Stimulated activated CD8-positive, alpha-beta memory T cell treated with anti-CD3 and anti-CD28 coated beads, Interleukin-15, amount 100 ng/mL, for 4 hours (primary cell): ENCODE measurements around the gene CIRBP.
"Not testable (repeated sequence)": the region's sequence is repeated elsewhere in the genome, so short reads cannot be mapped to it uniquely, and the experiment has no call there.

Source experiments
- DNase-seq, 2 donors: peaks; one replicate each; pipeline ENCODE4 v3.0.0-alpha.2; 2020; ENCODE audit warnings: low read depth in 2 of 2

Gene CIRBP

DNA sequence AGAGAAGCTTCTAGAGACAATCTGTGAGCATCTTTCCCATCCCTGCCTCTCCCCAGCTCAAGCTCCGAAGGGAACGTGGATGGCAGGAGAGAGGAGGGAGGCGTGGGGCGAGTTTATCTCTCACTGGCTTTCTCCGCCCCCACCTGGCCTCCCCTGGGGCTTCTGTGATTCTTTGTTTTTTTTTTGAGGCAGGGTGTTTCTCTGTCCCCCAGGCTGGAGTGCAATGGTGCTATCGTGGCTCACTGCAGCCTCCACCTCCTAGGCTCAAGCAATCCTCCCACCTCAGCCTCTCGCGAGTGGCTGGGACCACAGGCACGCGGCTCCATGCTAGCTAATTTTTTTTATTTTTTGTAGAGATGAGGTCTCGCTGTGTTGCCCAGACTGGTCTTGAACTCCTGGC lies 39.6 kb downstream of the CIRBP start:
- no peak for DNase-seq

DNA sequence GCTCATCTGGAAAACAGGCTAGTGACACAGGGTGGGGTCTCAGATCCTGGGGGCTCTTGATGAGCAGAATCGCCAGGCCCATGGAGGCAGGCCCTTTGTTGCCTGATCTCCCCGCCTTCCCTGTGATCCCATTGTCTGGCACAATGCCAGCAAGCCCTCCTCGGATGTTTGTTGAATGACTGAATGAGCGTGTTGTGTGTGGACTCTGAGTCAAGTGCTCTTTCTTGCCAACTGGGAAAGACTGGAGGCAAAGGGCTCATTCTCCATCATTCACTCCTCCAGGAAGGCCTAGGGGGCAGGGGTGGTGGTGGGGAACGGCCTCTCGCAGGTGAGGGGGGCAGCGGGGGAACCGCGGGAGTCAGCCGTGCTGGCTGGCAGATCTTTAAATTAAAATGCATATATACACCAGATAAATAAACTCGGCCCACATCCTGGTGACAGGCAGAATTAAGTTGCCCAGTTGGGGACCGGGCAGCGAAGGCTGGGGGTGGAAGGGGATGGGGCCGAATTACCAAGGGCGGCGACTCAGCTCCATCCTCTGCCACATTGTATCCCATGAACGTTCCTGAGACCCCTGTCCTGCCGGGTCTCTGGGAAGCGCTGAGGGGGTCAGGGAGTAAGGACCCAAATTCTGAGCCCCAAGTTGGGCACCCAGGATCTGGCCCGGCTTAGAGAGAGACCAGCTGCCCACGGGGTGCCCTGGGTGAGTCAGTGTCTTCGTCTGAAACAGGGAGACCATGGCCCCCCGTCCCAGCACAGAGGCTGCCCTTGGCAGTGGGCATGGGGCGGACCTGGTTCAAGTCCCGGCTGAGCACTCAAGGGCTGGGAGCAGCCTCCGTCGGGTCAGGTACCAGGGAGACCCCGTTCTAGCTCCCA lies 41.1 kb downstream of the CIRBP start:
- DNase-seq = no peak

DNA sequence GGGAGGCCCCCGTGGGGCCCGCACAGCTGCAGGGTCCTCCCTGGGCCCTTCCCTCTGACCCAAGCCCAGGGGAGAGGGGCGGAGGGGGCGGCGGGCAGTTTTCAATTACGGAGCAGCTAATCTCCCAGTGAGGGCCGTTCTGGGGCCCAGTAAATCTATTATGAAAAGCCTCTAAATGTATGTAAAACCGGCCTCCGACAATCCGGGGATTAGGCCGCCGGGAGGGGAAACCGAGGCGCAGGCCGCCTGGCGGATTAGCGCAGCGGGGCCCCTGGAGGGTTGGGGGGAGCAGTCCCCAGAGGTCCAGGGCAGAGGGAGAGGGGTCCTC lies 41.7 kb downstream of the CIRBP start:
- no peak for DNase-seq

DNA sequence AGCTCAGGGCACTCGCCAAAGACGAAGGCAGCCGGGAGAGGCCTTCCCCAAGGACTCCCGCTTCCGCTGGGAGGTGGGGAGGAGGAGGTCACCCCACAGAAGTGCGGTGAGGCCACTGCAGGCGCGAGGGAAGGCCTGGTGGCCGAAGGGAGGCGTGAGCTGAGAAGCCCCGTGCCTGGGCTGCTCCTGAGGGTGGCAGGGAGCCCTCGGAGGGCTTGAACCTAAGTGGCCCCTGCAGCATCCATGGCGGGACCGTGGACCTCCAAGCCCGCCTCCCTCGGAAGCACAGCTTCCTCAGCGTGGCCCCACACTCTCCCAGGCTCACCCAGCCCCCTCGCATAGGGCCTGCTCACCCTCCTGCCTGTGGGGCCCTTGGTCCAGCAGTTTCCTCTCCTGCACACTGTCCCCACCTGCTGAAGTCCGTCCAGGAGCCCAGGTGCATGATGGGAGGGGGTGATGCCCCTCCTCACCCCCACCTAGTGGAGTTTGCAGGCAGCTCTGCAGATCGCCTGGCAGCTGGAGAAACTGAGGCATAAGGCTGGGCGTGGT lies 42.5 kb downstream of the CIRBP start:
- DNase-seq = no peak

- no peak for DNase-seq
Measured at GRCh38 chr19:1312767-1313694, 43.9 kb downstream of the CIRBP start.

- DNase-seq = no peak
Measured at GRCh38 chr19:1313695-1314613, 44.8 kb downstream of the CIRBP start.

GRCh38 chr19:1315470-1316166 lies 46.5 kb downstream of the CIRBP start:
- no peak for DNase-seq

GRCh38 chr19:1316466-1316865 lies 47.3 kb downstream of the CIRBP start:
- DNase-seq = no peak

DNA sequence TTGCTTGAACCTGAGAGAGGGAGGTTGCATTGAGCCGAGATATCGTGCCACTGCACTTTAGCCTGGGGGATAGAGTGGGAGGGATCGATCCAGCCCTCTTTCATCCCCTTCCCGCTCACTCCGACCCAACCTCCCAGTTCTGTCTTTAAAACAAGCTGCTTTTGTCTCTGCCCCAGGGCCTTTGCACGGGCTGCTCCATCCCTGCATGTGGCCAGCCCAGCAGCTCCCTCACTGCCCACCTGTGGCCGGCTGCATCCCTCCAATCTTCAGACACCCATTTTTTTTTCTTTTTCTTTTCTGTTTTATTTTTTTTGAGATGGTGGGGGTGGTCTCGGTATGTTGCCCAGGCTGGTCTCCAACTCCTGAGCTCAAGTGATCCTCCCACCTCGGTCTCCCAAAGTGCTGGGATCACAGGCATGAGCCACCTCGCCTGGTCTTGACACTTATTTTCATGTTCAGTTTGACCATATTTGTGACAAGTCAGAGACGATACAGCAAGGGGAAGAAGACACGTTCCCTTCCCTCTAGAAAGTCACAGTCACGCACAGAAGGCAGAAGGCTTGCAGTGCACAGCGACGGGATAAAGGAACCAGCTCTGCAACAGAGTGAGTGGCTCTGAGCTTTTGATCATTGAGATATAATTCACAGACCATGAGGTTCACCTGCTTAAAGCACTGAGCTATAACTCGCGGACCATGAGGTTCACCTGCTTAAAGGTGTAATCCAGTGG lies 48.3 kb downstream of the CIRBP start:
- DNase-seq = no peak

DNA sequence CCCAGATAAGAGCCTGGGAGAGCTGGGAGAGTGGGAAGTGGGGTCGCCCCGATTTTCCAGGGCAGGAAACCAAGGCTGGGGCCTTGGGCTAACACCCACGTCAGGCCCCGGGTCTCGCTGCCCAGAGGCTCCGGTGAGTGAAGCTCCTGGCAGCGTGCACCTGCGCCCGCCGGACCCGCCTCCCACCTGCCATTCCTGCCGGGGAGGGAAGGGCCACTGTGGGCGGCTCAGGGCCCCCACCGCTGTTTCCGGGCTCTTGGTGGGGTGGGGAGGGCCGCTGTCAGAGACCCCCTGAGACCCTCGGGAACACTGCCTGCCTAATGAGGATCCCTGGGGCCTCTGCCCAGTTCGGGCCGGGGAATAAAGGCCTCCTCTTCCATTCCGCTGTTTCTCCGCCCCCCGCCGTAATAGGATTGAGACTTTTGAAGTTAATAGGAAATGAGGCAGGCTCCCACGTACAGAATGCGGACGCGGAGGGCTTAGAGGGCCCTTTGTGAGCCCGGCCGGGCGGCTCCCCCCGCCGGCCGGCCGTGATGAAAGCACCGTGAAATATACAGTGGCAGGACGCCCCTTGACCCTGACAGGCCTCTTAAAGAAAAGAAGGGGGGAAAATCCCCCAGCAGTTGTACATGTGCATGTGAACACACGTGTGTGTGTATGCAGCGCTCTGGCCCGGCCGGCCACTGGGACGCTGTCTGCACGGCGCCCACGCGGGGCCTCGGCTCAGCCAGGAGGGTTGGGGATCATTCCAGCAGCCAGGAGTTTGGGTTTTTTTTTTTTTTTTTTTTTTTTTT lies 49.7 kb downstream of the CIRBP start:
- no peak for DNase-seq

DNA sequence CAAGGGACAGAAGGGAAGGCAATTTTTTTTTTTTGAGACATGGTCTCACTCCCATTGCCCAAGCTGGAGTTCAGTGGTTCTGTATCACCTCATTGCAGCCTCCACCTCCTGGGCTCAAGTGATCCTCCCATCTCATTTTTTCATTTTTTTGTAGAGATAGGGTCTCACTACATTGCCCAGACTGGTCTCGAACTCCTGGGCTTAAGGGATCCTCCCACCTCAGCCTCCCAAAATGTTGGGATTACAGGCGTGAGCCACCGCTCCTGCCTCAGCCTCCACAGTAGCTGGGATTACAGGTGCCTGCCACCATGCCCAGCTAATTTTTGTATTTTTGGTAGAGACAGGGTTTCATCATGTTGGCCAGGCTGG lies 51.1 kb downstream of the CIRBP start:
- not testable (repeated sequence) for DNase-seq

DNA sequence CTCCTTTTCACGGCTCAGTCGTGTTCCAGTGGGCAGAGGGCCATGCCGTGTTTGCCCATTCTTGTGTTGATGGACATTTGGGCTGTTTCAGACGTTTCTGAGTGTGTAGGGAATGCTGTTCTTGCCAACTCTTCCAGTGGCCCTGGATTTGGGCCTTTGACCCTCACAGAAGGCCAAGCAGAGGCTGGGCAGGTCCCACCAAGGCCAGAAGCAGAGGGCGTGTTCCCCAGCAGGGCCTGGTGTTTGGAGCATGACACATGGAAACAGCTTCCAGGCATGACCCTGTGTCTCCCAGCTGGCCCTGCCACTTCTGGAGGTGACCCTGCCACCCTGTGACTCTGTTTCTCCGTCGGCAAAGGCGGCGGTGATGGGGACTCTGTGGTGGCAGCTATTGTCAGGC lies 52.4 kb downstream of the CIRBP start:
- DNase-seq = no peak

GRCh38 chr19:1322198-1322981 lies 53.3 kb downstream of the CIRBP start:
- no peak for DNase-seq

DNA sequence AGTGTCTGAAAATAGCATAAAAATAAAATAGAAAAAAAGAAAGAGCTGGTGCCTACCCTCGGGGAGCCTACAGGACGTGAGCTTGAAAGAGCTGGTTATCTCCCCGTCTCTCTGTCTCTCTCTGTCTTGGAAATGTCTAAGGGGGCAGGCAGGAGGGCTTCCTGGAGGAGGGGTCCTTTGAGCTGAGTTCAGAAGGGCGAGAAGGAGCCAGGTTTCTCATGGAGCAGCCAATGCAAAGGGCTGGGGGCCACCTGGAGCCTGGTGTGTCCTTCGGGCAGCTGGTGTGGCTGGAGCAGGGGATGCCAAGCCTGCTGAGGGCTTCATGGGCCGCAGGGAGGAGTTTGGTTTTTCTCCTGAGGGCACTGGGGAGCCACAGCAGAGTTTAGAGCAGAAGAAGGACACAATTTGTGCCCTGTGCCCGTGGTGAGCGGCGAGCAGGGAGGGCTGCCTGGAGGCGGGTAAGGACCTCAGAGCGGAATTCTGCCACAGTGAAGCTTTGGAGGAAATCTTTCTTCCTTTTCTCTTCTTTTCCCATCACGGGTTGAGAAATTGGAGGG lies 55.2 kb downstream of the CIRBP start:
- DNase-seq = no peak
